Natural killer cell (primary cell): ENCODE measurements around the gene CENPO. TPM values are rescaled to one million over a fixed set of nuclear protein-coding genes. Genes with fewer than 3 reads are reported as not detected.

ENCODE experiments used
- ATAC-seq, 3 donors: fragments of 150-1000 bp in 2 of 3; fragments of 200-7000 bp in 1 of 3; cut with Tn5 transposase; 1 replicate in 1 of 3; 2 replicates in 2 of 3; pipeline ENCODE4 v1.10.0; 2021; ENCODE audit warnings: mild to moderate bottlenecking in 2 of 3, moderate library complexity in 2 of 3
- DNase-seq, 2 donors: peaks; one replicate each; pipeline versions ENCODE4 v3.0.0 to v3.0.0-alpha.2; 2013 to 2021; ENCODE audit warnings: mixed read lengths in 1 of 2
- H3K27ac ChIP-seq: one replicate; pipeline ENCODE4 v1.5.1; 2013; ENCODE audit warnings: mild to moderate bottlenecking, low read length
- H3K27me3 ChIP-seq: one replicate; pipeline ENCODE4 v1.6.1; 2013; ENCODE audit warnings: low read length; ENCODE audit not compliant: control insufficient read depth, insufficient read depth
- H3K36me3 ChIP-seq: one replicate; pipeline ENCODE4 v1.6.1; 2013; ENCODE audit warnings: low read length; ENCODE audit not compliant: control insufficient read depth, insufficient read depth
- H3K4me1 ChIP-seq: one replicate; pipeline ENCODE4 v1.6.1; 2013; ENCODE audit warnings: low read length; ENCODE audit not compliant: control insufficient read depth, insufficient read depth
- H3K4me3 ChIP-seq: one replicate; pipeline ENCODE4 v1.5.1; 2013; ENCODE audit warnings: low read length
- H3K9me3 ChIP-seq: one replicate; pipeline ENCODE4 v1.6.1; 2013; ENCODE audit warnings: low read length; ENCODE audit not compliant: control insufficient read depth, insufficient read depth
- H3K27ac Mint-ChIP-seq, 2 donors: one replicate each; pipeline ENCODE4 v1.8.0; 2022; ENCODE audit warnings: mild to moderate bottlenecking in 2 of 2, mixed read lengths in 2 of 2, moderate library complexity in 1 of 2
- H3K27me3 Mint-ChIP-seq, 2 donors: one replicate each; pipeline ENCODE4 v1.8.0; 2022; ENCODE audit warnings: low read depth in 2 of 2, mixed read lengths in 2 of 2
- H3K36me3 Mint-ChIP-seq: one replicate; pipeline ENCODE4 v1.8.0; 2022; ENCODE audit warnings: mixed read lengths
- H3K4me1 Mint-ChIP-seq, 2 donors: one replicate each; pipeline ENCODE4 v1.8.0; 2022; ENCODE audit warnings: mixed read lengths in 2 of 2
- H3K4me3 Mint-ChIP-seq: one replicate; pipeline ENCODE4 v1.8.0; 2022; ENCODE audit warnings: mild to moderate bottlenecking, moderate library complexity, mixed read lengths
- H3K9me3 Mint-ChIP-seq, 2 donors: one replicate each; pipeline ENCODE4 v1.8.0; 2022; ENCODE audit warnings: mixed read lengths in 2 of 2
- WGBS: methylation state at CpG from one replicate; pipeline ENCODE4 v1.1.7; 2013; ENCODE audit warnings: missing lambda C conversion rate; ENCODE audit not compliant: insufficient coverage; 5-methylcytosine and 5-hydroxymethylcytosine counted together
- intact Hi-C: fragments of 100-400 bp; cut with micrococcal nuclease; formaldehyde crosslinking; loops from one replicate; pipeline ENCODE4 v1.14.2; 2022
- total RNA-seq, 4 donors: library from RNA; stranded (reverse); fragments of 120-200 nt in 1 of 4; gene quantifications; one replicate each; pipeline versions ENCODE4 v1.2.3 to v1.2.4, GENCODE V29; 2013 to 2022
- TF ChIP-seq, protein P1 (sequence below): fragments of 200-600 bp; IDR thresholded peaks from one replicate; pipeline ENCODE4 v1.8.0; 2022; ENCODE audit warnings: antibody characterized with exemption

The CENPO gene
- total RNA-seq, 3 donors from 2014 or later (not counting 1 experiment from before 2014, with no cell fraction given): 8.1 to 15.1 (median 11.2) TPM

DNA sequence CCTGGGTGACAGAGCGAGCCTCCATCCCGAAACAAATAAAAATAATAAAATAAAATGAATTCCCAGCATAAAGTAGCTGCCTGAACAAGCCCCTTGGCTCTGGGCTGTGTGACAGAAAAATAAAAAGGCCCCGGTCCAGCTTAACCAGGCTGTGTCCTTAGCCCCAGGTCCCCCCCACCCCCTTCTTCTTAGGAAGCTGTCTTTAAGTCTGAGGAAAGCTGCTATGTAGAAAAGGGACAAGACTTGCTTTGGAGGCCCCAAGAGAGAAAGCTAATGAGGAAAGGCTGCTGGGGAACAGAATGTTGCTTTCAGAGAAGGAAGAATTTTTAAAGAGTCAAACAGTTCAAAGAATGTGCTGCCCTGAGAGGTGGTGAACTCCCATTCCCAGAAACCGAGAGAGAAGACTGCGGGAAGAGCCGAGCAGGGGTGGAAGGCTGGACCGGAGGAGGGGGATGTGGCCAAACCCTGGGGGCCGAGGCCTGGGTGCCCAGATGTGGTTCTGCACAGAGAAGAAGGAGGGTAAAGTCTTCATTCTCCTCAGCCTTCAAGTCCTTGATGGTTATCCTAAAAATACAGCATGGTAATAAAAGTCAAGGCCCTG lies 61.9 kb downstream of the CENPO start:
- no peak overlapping the region for H3K27ac ChIP-seq
- 89% methylated on average over 6 of the region's 8 CpGs for WGBS
- H3K4me3 ChIP-seq: no peak overlapping the region
- no peaks in the 10 kb centered on the region for H3K27me3 ChIP-seq
- TF ChIP-seq, protein P1, sequence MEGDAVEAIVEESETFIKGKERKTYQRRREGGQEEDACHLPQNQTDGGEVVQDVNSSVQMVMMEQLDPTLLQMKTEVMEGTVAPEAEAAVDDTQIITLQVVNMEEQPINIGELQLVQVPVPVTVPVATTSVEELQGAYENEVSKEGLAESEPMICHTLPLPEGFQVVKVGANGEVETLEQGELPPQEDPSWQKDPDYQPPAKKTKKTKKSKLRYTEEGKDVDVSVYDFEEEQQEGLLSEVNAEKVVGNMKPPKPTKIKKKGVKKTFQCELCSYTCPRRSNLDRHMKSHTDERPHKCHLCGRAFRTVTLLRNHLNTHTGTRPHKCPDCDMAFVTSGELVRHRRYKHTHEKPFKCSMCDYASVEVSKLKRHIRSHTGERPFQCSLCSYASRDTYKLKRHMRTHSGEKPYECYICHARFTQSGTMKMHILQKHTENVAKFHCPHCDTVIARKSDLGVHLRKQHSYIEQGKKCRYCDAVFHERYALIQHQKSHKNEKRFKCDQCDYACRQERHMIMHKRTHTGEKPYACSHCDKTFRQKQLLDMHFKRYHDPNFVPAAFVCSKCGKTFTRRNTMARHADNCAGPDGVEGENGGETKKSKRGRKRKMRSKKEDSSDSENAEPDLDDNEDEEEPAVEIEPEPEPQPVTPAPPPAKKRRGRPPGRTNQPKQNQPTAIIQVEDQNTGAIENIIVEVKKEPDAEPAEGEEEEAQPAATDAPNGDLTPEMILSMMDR: no peak
- H3K36me3 ChIP-seq: no peaks in the 10 kb centered on the region
- H3K4me1 Mint-ChIP-seq: no peaks in the 10 kb centered on the region
- no peak overlapping the region for H3K27ac Mint-ChIP-seq
- DNase-seq: no peak
- H3K9me3 Mint-ChIP-seq: no peaks in the 10 kb centered on the region
- no peaks in the 10 kb centered on the region for H3K36me3 Mint-ChIP-seq
- ATAC-seq: no peak
- intact Hi-C loops: no loop called here
- H3K27me3 Mint-ChIP-seq: no peaks in the 10 kb centered on the region
- H3K4me1 ChIP-seq: no peaks in the 10 kb centered on the region
- no peaks in the 10 kb centered on the region for H3K9me3 ChIP-seq
- H3K4me3 Mint-ChIP-seq: no peak overlapping the region

DNA sequence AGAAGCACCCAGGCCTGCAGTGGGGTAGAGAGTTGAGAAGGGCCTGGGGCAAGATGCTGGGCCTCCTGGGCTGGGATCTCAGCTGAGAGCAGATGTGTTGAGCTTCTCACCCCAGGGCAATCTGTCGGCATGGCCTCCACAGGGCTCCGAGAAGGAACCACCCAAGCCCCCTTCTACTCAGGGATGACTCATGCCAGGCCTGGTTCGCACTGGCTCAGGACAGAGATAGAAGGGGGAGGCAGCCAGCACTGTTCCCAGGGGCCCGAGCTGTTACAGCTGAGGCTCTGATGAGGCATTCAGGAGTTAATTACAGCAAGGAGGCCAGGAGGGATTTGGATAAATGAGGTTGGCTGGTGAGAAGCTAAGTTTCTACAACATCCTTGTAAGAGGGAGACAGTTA lies 62.5 kb downstream of the CENPO start:
- Mint-ChIP-seq H3K4me3 (no peak overlapping the region), H3K27me3 (no peaks in the 10 kb centered on the region), H3K4me1 (no peaks in the 10 kb centered on the region), H3K27ac (no peak overlapping the region), H3K9me3 (no peaks in the 10 kb centered on the region), H3K36me3 (no peaks in the 10 kb centered on the region)
- Histone ChIP-seq H3K4me3 (no peak overlapping the region), H3K36me3 (no peaks in the 10 kb centered on the region), H3K4me1 (no peaks in the 10 kb centered on the region), H3K9me3 (no peaks in the 10 kb centered on the region), H3K27ac (no peak overlapping the region), H3K27me3 (no peaks in the 10 kb centered on the region)
- 100% methylated on average over 4 of the region's 4 CpGs for WGBS
- TF ChIP-seq, protein P1: no peak
- intact Hi-C loops: no loop called here
- DNase-seq (no peak), ATAC-seq (no peak)

DNA sequence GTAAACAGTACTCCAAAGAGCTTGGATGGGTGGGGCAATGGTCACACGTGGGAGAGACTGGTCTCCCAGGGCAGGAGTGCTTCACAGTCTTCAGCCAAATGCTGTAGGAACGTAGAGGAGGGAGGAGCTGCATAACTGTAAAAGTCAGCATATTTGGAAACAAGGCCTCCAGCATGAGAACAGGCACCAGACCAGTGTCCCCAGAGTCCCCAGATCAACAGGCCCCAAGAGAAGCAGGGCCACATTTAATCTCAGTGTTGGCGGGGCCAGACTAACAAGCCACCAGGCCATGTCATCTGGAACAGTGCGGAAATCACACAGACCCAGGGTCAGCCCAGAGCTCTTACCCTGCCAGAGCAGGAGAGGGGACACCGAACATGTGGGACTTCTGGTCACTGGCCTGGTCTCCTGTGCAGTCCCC lies 63.6 kb downstream of the CENPO start:
- H3K27me3 Mint-ChIP-seq: no peaks in the 10 kb centered on the region
- DNase-seq: no peak
- no peak overlapping the region for H3K4me3 ChIP-seq
- 87% methylated on average over 5 of the region's 5 CpGs for WGBS
- no peak for ATAC-seq
- no peaks in the 10 kb centered on the region for H3K9me3 ChIP-seq
- intact Hi-C loops: no loop called here
- no peaks in the 10 kb centered on the region for H3K36me3 ChIP-seq
- no peaks in the 10 kb centered on the region for H3K9me3 Mint-ChIP-seq
- H3K27me3 ChIP-seq: no peaks in the 10 kb centered on the region
- no peak overlapping the region for H3K4me3 Mint-ChIP-seq
- no peak overlapping the region for H3K27ac ChIP-seq
- no peaks in the 10 kb centered on the region for H3K36me3 Mint-ChIP-seq
- no peaks in the 10 kb centered on the region for H3K4me1 ChIP-seq
- TF ChIP-seq, protein P1: no peak
- H3K27ac Mint-ChIP-seq: no peak overlapping the region
- no peaks in the 10 kb centered on the region for H3K4me1 Mint-ChIP-seq

DNA sequence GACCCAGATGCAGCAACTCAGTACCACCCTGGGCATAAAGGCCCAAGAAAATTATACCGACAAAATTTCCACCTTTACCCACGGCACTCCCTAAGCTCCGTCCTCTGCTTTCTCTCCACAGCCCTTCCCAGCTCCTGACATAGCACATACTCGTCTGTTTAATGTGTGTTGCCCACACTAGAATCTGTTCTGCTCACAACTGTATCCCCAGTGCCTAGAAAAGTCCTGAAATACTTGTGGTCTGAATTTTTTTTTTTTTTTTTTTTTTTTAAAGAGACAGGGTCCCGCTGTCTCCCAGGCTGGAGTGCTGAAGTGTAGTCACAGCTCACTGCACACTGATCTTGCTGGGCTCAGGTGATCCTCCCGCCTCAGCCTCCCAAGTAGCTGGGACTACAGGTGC lies 64.5 kb downstream of the CENPO start:
- 95% methylated on average over 6 of the region's 6 CpGs for WGBS
- Mint-ChIP-seq H3K27ac (no peak overlapping the region), H3K27me3 (no peaks in the 10 kb centered on the region), H3K9me3 (no peaks in the 10 kb centered on the region), H3K4me1 (no peaks in the 10 kb centered on the region), H3K4me3 (no peak overlapping the region), H3K36me3 (no peaks in the 10 kb centered on the region)
- ATAC-seq (no peak), DNase-seq (no peak)
- Histone ChIP-seq H3K36me3 (no peaks in the 10 kb centered on the region), H3K4me3 (no peak overlapping the region), H3K9me3 (no peaks in the 10 kb centered on the region), H3K27me3 (no peaks in the 10 kb centered on the region), H3K4me1 (no peaks in the 10 kb centered on the region), H3K27ac (no peak overlapping the region)
- intact Hi-C loops: no loop called here
- TF ChIP-seq, protein P1: no peak
